Measurements from ENCODE around the gene ORM2.

The ORM2 gene

DNA sequence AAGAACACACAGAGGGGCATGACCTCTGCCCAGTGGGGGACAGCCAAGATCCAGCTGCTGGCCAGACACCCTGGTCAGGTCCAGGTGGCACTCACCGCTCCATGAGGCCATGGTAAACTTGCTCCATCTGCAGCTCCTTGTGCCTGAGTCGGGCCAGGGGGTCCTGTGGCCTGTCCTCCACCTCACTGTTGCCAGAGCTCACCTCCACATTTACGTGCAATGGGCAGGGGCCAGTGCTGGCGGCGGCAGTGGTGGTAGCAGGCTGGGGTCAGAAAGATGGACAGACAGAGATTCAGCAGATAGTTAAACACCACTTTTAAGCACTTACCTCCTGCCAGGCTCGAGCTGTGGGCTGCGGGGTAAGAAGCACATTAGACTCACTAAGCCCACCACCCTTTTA is 30.1 kb downstream of the ORM2 start:
- H3K4me1 ChIP-seq (ENCODE audit: control insufficient read depth in 1 of 2, insufficient read depth in 2 of 2, low read length in 2 of 2) = no peaks in the 10 kb centered on the region
- H3K36me3 ChIP-seq (ENCODE audit: control insufficient read depth in 1 of 2, insufficient read depth in 2 of 2, low read length in 2 of 2) = peaks cover 90 to 94% of the 10 kb centered on the region in 2 donors
- H3K4me3 ChIP-seq (ENCODE audit: low read depth in 1 of 2, low read length in 2 of 2) = no peak overlapping the region
- no peaks in the 10 kb centered on the region for H3K27me3 ChIP-seq (ENCODE audit: low read depth, low read length)
- no peaks in the 10 kb centered on the region for H3K9me3 ChIP-seq (ENCODE audit: control insufficient read depth in 1 of 2, low read length in 2 of 2)
- H3K27ac ChIP-seq (ENCODE audit: low read length) = no peak overlapping the region

DNA sequence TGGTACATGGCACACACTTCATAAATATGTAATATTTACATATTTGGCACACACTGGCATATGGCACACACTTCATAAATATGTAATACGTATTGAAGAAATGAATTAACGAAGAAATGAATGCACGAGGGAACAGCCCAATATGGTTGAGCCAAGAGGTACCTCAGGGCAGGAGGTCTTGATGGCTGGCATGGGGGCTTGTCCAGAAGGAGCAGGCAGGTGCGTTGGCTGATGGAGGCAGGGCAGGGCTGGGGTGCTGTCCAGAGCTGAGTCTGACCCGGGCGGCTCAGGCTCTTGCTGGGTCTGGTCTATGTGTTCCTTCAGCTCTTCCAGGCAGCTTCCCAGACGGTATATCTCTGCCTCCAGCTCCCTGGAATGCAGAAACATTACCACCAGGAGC is 31.9 kb downstream of the ORM2 start:
- no peak overlapping the region for H3K4me3 ChIP-seq (ENCODE audit: low read depth in 1 of 2, low read length in 2 of 2)
- no peaks in the 10 kb centered on the region for H3K27me3 ChIP-seq (ENCODE audit: low read depth, low read length)
- no peaks in the 10 kb centered on the region for H3K4me1 ChIP-seq (ENCODE audit: control insufficient read depth in 1 of 2, insufficient read depth in 2 of 2, low read length in 2 of 2)
- H3K36me3 ChIP-seq (ENCODE audit: control insufficient read depth in 1 of 2, insufficient read depth in 2 of 2, low read length in 2 of 2) = peaks cover 80 to 89% of the 10 kb centered on the region in 2 donors
- H3K9me3 ChIP-seq (ENCODE audit: control insufficient read depth in 1 of 2, low read length in 2 of 2) = no peaks in the 10 kb centered on the region
- H3K27ac ChIP-seq (ENCODE audit: low read length) = no peak overlapping the region

DNA sequence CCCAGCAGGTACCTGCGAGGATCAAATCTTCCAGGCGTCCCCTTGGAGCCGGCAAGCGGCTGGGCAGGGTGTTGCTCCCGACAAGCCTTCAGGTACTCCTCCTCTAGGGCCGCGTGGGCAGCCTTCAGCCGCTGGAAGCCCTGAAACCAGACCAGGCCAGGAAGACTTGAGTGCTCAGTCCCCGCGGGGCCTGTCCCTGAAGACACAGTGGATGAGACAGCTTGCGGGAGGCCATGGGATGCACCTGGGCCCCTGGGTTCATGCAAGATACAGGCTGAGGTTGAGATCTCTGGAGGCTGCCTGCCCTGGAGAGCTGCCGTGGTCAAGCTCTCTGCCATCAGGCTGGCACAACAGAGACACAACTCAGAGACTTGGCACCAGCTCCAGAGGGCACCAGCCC is 32.7 kb downstream of the ORM2 start:
- Histone ChIP-seq H3K4me1 (ENCODE audit: control insufficient read depth in 1 of 2, insufficient read depth in 2 of 2, low read length in 2 of 2) (no peaks in the 10 kb centered on the region), H3K27ac (ENCODE audit: low read length) (no peak overlapping the region), H3K4me3 (ENCODE audit: low read depth in 1 of 2, low read length in 2 of 2) (no peak overlapping the region), H3K27me3 (ENCODE audit: low read depth, low read length) (no peaks in the 10 kb centered on the region), H3K9me3 (ENCODE audit: control insufficient read depth in 1 of 2, low read length in 2 of 2) (no peaks in the 10 kb centered on the region), H3K36me3 (ENCODE audit: control insufficient read depth in 1 of 2, insufficient read depth in 2 of 2, low read length in 2 of 2) (peaks cover 77 to 89% of the 10 kb centered on the region in 2 donors)

DNA sequence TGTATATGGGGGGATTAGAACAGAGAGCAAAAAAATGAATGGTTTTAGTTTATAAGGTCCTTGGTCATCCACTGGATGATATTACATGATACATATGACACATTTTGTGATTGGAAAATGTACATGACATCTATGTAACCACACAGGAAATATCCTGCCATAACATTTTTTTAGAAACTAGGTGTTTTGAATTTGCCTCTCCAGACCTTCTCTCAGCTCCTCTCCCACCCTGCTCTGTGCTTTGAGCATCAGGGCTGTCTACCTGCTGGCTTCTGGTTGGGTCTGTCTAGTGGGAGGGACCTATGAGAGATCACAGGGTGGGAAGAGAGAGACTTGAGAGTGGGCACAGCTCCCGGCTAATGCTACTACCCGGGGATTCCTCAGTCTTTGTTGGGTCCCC is 33.8 kb downstream of the ORM2 start:
- H3K9me3 ChIP-seq (ENCODE audit: control insufficient read depth in 1 of 2, low read length in 2 of 2) = no peaks in the 10 kb centered on the region
- H3K4me3 ChIP-seq (ENCODE audit: low read depth in 1 of 2, low read length in 2 of 2) = no peak overlapping the region
- H3K36me3 ChIP-seq (ENCODE audit: control insufficient read depth in 1 of 2, insufficient read depth in 2 of 2, low read length in 2 of 2) = peaks cover 77 to 89% of the 10 kb centered on the region in 2 donors
- no peaks in the 10 kb centered on the region for H3K4me1 ChIP-seq (ENCODE audit: control insufficient read depth in 1 of 2, insufficient read depth in 2 of 2, low read length in 2 of 2)
- no peak overlapping the region for H3K27ac ChIP-seq (ENCODE audit: low read length)
- no peaks in the 10 kb centered on the region for H3K27me3 ChIP-seq (ENCODE audit: low read depth, low read length)

DNA sequence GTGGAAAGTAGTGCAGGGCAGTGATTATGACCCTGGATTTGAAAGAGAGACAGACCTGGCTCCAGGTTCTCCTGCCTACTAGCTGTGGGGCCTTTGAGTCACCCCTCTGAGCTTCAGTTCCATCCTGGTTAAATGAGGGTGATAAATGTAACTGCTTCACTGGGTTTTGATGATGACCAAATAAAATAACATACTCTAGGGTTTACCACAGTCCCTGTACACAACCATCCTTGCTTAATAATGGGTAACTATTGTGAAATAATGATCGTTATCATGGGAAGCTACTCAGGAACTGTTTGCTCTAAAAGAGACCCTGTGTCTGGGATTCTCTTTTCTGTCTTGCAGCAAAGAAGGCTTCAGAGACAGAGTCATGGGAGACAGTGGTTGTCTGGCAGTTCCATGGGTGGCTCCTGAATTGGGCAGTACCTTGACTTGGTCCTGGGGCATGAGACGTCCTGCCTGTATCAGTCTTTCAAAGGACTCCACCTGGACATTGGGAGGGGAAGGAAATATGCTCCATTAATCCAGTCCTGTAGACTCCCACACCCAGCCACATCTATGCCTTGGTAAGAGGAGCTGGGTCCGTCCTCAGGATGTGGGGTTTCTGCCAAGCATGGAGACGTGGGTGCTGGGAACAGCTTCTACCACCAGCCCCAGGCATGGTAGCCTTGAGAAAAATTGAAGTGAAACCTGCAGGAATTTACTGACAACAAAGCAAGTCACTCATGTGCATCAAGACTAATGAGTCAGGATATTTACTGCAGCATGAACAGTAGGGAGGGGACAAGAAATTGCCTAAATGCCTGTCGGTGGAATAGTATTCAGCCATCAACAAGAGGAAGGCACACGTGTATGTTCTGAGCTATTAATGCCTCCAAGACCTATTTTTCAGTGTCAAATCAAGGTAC is 34.7 kb downstream of the ORM2 start:
- Histone ChIP-seq H3K9me3 (ENCODE audit: control insufficient read depth in 1 of 2, low read length in 2 of 2) (no peaks in the 10 kb centered on the region), H3K4me1 (ENCODE audit: control insufficient read depth in 1 of 2, insufficient read depth in 2 of 2, low read length in 2 of 2) (no peaks in the 10 kb centered on the region), H3K36me3 (ENCODE audit: control insufficient read depth in 1 of 2, insufficient read depth in 2 of 2, low read length in 2 of 2) (peaks cover 71 to 82% of the 10 kb centered on the region in 2 donors), H3K27me3 (ENCODE audit: low read depth, low read length) (no peaks in the 10 kb centered on the region), H3K4me3 (ENCODE audit: low read depth in 1 of 2, low read length in 2 of 2) (no peak overlapping the region), H3K27ac (ENCODE audit: low read length) (no peak overlapping the region)

DNA sequence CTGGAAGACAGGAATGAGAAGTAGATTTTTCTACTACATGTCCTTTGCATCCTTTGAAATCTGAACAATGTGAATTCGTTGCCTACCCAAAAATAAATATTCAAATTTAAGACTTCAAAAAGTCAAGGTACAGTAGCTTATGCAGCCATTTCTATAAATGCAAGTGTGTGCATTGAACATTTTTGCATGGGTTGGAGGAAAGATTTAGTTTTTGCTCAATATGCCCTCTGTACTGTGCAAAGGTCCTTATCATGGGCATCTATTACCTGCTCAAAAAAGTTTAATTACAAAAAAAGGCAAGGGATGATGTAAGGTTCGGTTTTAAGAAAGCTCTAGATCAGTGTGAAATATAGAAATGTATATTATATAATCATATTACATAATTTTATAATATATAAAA is 35.5 kb downstream of the ORM2 start:
- Histone ChIP-seq H3K9me3 (ENCODE audit: control insufficient read depth in 1 of 2, low read length in 2 of 2) (no peaks in the 10 kb centered on the region), H3K27me3 (ENCODE audit: low read depth, low read length) (no peaks in the 10 kb centered on the region), H3K4me3 (ENCODE audit: low read depth in 1 of 2, low read length in 2 of 2) (no peak overlapping the region), H3K4me1 (ENCODE audit: control insufficient read depth in 1 of 2, insufficient read depth in 2 of 2, low read length in 2 of 2) (no peaks in the 10 kb centered on the region), H3K27ac (ENCODE audit: low read length) (no peak overlapping the region), H3K36me3 (ENCODE audit: control insufficient read depth in 1 of 2, insufficient read depth in 2 of 2, low read length in 2 of 2) (peaks cover 65 to 74% of the 10 kb centered on the region in 2 donors)

DNA sequence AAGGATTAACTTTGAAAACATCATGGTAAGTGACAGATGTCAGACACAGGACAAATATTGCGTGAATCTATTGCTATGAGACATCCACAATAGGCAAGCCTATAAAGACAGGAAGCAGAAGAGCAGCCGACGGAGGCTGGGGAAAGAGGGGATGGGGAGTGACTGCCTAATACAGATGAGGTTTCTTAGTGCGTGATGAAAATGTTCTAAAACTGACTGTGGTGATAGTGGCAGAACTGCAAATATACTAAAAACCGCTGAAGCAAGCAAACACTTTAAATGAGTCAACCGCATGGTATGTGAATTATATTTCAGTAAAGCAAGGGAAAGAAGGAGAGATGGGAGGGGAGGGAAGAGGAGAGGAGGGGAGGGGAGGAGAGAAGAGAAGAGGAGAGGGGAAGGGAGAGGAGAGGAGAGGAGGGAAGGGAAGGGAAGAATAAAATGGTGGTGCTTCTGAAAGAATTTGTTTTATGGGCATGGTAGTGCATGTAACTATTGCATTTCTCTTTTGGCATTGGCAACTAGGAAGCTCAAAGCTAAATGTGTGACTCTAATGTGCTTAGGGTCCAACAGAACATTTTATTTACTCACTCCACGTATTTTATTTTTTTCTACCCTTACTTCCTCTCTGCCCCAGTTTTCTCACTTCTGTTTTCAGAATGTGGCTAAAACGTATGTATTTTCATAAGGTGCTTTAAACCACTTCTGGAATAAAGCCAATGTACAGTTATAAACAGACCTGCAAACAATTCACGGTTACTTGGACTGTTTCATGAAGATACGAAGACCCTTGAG is 36.9 kb downstream of the ORM2 start:
- Histone ChIP-seq H3K27ac (ENCODE audit: low read length) (peak overlapping the region; percentile 62), H3K36me3 (ENCODE audit: control insufficient read depth in 1 of 2, insufficient read depth in 2 of 2, low read length in 2 of 2) (peaks cover 52 to 61% of the 10 kb centered on the region in 2 donors), H3K4me3 (ENCODE audit: low read depth in 1 of 2, low read length in 2 of 2) (no peak overlapping the region), H3K4me1 (ENCODE audit: control insufficient read depth in 1 of 2, insufficient read depth in 2 of 2, low read length in 2 of 2) (peaks cover 0 to 7% of the 10 kb centered on the region in 2 donors), H3K27me3 (ENCODE audit: low read depth, low read length) (no peaks in the 10 kb centered on the region), H3K9me3 (ENCODE audit: control insufficient read depth in 1 of 2, low read length in 2 of 2) (no peaks in the 10 kb centered on the region)

DNA sequence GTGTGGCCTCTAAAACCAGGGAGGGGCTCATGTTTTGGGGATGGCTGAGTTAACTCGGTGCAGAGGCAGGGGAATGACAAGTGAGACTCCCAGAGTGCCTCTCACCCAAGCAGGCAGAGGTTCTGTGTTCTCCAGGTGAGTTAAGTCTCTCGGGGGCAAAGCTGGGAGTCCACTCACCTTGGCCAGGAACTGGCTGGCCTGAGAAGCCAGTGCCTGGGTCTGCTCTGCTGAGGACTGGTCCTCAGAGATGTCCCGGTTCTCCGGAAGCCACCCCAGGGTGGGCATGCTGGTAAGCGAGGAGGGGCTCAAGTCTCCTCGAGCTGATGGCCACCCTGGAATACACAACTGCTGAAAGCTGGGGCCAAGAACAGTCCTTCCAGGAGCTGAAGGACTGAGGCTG is 37.7 kb downstream of the ORM2 start:
- peak overlapping the region; percentile 62 for H3K27ac ChIP-seq (ENCODE audit: low read length)
- no peaks in the 10 kb centered on the region for H3K27me3 ChIP-seq (ENCODE audit: low read depth, low read length)
- H3K4me1 ChIP-seq (ENCODE audit: control insufficient read depth in 1 of 2, insufficient read depth in 2 of 2, low read length in 2 of 2) = peaks cover 0 to 15% of the 10 kb centered on the region in 2 donors
- H3K36me3 ChIP-seq (ENCODE audit: control insufficient read depth in 1 of 2, insufficient read depth in 2 of 2, low read length in 2 of 2) = peaks cover 43 to 53% of the 10 kb centered on the region in 2 donors
- no peak overlapping the region for H3K4me3 ChIP-seq (ENCODE audit: low read depth in 1 of 2, low read length in 2 of 2)
- no peaks in the 10 kb centered on the region for H3K9me3 ChIP-seq (ENCODE audit: control insufficient read depth in 1 of 2, low read length in 2 of 2)

DNA sequence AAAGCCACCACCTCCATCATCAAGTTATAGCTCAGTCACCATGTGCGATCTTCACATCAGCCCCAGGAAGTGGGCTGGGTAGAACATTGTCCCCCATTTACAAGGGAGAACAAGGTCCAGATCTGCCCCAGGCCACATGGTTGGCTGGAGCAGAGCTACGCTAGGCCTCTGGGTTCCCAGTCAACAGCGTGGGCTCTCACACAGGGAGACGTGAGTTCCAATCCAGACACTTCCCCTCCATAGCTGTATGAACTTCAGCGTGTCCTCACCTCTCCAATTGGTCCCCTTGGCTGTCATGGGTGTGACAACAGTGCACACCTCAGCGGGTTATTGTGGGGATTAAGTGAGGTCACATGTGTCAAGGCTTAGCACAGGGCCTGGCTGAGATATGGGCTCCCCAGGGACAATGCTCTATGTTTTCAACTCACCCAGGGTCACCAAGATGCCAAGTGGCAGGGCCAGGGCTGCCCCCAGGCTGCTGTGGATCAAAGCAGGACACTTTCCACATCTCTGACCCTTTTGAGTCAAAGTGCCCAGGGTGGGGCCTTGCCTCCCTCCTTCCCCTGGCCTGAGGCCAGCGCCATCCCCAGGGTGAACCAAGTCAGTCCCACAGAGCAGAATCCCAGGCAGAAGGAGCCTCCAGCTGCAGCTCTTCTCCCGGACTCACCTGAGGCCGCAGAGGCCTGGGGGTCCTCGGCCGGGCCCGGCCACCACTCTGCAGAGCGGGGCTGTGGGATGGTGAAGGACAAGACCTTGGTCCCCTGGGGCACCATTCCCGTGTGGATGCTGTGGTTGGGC is 38.3 kb downstream of the ORM2 start:
- H3K27me3 ChIP-seq (ENCODE audit: low read depth, low read length) = no peaks in the 10 kb centered on the region
- peaks cover 37 to 46% of the 10 kb centered on the region in 2 donors for H3K36me3 ChIP-seq (ENCODE audit: control insufficient read depth in 1 of 2, insufficient read depth in 2 of 2, low read length in 2 of 2)
- H3K27ac ChIP-seq (ENCODE audit: low read length) = peak overlapping the region; percentile 62
- H3K4me3 ChIP-seq (ENCODE audit: low read depth in 1 of 2, low read length in 2 of 2) = no peak overlapping the region
- peaks cover 0 to 20% of the 10 kb centered on the region in 2 donors for H3K4me1 ChIP-seq (ENCODE audit: control insufficient read depth in 1 of 2, insufficient read depth in 2 of 2, low read length in 2 of 2)
- no peaks in the 10 kb centered on the region for H3K9me3 ChIP-seq (ENCODE audit: control insufficient read depth in 1 of 2, low read length in 2 of 2)

DNA sequence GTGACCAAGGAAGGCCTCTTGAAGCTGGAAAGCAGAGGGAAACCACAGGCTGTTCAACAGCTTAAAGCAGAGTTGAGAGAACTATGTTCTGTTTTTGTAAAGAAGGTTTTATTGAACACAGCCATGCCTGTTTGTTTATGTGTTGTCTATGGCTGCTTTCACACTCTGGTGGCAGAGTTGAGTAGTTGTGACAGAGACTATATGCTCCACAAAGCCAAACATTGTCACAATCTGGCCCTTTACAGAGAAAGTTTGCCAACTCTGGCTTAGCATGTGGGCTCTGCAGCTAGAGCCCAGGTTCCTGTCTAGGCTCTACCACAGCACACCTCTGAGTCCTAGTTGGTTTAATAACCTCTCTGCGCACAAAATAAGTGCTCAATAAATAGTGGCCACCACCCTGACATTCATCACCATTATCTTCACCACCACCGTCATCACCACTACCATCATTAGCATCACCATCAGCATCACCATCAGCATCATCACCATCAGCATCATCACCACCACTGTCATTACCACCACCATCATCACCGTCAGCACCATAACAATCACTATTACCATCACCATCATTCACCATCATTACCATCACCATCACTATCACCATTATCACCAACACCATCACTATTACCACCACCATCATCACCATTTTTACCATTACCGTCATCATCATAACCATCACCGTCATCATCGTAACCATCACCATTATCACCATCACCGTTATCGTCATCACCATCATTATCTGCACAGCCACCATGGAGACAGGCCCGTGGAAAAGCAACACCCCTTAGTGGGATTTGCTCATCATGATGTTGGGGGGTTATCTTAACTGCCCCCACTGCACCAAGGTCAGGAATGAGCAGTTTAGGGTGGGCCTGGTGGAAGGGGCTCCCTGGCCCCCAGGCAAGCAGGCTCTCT is 39.8 kb downstream of the ORM2 start:
- Histone ChIP-seq H3K27ac (ENCODE audit: low read length) (no peak overlapping the region), H3K4me1 (ENCODE audit: control insufficient read depth in 1 of 2, insufficient read depth in 2 of 2, low read length in 2 of 2) (peaks cover 3 to 22% of the 10 kb centered on the region in 2 donors), H3K9me3 (ENCODE audit: control insufficient read depth in 1 of 2, low read length in 2 of 2) (no peaks in the 10 kb centered on the region), H3K4me3 (ENCODE audit: low read depth in 1 of 2, low read length in 2 of 2) (no peak overlapping the region), H3K27me3 (ENCODE audit: low read depth, low read length) (no peaks in the 10 kb centered on the region), H3K36me3 (ENCODE audit: control insufficient read depth in 1 of 2, insufficient read depth in 2 of 2, low read length in 2 of 2) (peaks cover 31 to 34% of the 10 kb centered on the region in 2 donors)
